ENCODE results near the gene CLRN3.

Gene CLRN3

DNA sequence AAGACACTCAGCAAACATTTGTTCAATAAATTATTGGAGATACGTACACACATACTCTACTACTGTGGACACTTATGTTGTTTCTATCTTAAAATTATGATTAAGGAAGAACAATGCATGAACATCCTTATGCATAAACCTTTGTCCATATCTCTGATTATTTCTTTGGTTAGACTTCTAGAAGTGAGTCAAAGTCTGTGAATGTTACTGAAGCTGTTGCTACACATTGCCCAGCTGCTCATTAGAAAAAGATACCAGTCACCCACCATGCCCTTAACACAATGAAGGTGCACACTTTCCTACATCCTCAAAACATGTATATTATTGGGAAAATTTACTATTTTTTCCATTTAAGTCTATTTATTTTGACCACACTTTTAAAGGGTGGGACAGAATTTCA, 1.4 kb upstream of the CLRN3 start:
- DNase-seq: no peak

- no peak for DNase-seq
Measured at GRCh38 chr10:127890832-127891334, 1.9 kb downstream of the CLRN3 start.

DNA sequence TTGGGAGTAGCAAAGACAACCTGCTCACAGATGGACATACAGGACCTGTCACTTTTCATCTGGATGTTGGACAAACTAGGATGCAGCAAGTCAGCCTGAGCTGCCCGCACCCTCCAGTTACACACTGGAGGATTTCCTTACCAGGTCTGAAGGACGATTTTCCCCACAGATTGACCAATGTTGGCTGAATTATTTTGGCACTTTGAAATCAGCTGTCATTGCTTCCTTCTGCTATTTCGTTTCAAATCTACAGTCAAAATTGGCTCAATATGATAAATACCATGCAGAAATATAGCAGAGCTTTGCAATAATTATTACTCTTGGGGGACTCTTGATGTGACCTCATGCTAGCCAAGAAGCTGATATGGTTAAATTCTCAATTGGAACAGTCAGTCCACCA, 2.5 kb downstream of the CLRN3 start:
- DNase-seq: no peak

GRCh38 chr10:127889605-127890195, 3.0 kb downstream of the CLRN3 start:
- DNase-seq: no peak

DNA sequence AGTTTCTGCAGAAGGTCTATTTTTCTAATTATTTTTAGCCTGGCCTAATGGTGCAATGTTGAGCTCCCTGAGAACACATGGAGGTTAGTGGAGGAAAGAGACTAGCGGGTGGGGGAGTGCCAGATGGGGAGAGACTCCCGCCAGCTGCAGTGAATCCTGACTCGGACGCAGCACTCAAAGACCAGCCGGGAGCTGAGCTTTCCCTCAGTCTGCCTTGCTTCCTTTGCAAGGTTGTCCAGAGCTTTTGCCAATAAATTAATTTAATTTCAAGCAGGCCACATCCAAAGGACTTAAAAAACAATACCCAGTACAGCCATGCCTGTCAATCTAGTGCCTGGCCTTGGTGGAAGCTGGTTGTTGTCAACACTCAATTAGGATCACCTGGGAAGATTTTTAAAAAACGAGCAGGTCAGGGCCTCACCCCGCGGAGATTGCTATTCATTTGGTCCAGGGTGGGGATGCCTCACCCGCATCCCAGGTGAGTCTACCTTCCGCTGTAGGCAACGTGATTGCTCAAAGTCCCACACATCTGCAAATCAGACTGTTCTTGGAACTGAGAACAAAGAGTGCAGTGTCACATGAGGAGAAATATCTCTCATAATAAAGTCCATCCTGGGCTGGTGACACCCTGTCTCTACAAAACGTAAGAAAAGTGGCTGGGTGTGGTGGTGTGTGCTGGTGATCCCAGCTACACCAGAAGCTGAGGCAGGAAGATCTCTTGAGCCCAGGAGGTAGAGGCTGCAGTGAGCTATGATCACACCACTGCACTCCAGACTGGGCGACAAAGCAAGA, 4.0 kb downstream of the CLRN3 start:
- no peak for DNase-seq

DNA sequence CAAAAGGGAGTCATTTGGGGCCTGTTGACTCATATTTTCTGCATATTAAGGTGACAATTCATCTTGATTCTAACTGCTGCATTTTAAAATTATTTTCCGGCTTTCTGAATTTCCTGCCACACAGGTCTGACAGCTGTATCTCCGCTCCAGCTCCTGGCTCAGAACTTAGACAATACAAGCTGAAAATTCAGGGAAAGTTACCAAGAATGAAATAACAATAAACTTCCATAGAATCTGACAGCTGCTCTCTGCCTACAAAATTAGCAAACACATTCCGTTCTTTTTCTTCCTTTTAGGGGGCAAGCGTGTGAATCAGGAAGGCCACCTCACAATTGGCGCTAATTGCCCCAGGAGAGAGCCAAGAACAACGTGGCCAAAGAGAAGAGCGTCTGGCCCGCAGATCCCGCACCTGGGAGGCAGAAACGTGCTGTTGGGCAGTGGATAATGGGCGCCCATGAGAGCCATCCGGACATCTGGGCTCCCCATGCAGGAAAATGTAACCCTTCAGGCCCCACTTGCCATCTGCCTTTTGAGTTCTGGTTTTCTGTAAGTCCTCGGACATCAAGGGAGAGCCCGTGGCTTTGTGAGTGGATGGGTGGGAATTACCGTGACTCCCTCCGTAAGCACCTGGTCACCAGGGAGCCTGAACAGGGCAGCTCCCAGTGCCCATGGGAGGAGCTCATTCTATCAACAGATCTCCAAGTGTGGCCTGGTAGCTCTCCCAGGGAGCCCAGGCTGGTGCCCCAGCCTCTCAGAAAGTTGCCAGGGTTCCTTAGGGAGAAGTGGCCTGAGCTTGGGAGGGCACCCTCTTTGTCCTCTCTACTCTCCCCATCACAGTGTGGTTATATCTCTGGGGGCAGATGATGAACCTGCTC, 5.0 kb downstream of the CLRN3 start:
- DNase-seq: no peak

DNA sequence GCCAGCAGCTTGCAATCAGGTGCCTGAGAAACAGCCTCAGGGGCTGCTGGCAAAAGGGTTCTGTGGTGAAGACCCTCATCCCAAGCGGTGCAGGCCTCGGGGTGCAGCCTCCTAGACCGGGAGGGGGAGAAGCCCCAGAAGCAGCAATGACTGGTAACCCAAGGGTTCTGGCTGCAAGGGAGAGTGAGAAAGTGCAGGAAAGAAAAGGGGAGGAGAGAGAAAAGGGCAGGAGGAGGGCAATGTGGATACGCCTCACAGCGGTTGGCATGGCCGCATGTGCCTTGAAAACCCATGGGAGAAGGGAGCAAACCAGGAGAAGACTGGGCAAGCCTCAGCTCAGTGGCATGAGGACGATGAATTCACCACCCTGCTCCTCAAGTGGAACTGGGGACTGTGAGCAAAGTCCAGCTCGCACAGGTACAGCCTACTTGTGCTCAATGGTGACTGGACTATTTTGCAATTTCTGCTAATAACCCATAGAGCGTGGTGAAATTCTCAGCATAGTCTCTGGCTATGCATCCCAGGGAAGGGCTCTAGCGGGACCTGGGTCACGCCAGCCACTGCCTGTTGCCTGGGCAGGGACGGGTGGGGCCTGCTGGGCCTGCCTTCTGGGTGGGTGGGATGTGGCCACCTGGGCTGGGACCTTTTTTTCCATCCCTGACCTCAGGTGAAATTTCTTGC, 6.2 kb downstream of the CLRN3 start:
- DNase-seq: no peak

- DNase-seq: no peak
Measured at GRCh38 chr10:127884501-127884900, 8.2 kb downstream of the CLRN3 start.

DNA sequence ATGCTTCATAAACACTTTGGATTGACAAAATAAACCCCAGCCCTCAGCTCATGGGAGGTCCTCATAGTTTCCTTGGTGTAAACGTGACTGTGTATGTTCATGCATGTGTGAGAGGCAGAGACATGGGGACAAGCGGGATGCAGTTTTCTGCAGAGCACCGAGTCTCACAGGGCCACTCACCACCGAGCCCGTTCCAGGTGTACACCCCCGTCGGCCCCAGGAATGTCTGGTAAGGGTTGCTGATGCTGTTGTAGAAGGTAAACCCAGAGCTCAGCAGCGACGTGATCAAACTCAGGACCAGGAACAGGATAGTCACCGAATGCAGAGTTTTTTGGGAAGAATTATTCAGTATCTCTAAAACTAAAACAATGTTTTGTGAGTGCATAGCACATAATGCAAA, 9.2 kb downstream of the CLRN3 start:
- no peak for DNase-seq

- DNase-seq: no peak
Measured at GRCh38 chr10:127882801-127883459, 9.8 kb downstream of the CLRN3 start.

- no peak for DNase-seq
Measured at GRCh38 chr10:127882391-127882790, 10.3 kb downstream of the CLRN3 start.

GRCh38 chr10:127881262-127881661, 11.5 kb downstream of the CLRN3 start:
- DNase-seq: no peak

GRCh38 chr10:127880557-127880956, 12.2 kb downstream of the CLRN3 start:
- DNase-seq: no peak

DNA sequence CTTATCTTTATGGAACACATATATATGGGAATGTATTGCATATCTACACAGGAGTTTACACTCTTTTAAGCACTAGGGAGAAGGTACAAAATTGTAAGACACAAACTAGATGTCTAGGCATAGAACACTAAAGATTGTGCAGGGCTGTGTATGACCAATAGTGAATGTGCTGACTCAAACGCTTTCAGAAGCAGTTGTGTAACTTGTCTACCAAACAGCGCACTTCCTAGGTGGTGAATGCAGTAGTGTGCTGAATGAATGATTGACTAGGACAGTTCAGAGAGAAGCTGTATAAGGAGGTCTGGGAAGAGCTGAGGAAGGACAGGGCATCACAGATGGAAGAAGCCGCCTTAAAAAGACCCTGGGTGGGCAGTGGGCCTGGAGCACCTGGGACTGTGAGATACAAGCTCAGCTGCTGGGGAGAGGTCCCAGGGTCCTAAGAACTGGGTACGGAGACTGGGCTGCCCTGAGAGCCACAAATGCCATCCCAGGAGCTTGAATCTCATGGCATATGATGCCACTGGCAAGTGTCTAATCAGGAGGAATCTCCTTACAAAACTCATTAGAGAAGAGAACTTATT, 14.2 kb downstream of the CLRN3 start:
- no peak for DNase-seq

DNA sequence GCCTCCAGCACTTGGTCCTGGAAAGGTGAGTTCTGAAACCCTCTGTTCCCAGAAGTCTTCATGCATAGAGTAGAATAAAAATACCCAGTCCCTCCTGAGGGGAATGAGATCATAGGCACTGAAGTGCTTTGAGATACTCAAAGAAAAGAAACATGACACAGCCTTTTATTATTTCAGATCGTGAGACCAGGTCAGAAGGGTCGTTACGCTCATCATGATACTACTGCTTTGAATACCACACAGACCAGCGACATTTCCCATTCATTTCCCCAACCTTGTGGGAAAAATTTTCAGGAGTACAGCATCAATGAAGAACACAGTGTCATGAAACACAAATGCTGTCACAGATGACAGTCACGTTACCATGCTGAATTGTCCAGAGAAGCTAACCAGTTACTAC, 15.0 kb downstream of the CLRN3 start:
- no peak for DNase-seq

- no peak for DNase-seq
Measured at GRCh38 chr10:127877116-127877515, 15.6 kb downstream of the CLRN3 start.

- DNase-seq: no peak
Measured at GRCh38 chr10:127875916-127876315, 16.8 kb downstream of the CLRN3 start.

- DNase-seq: no peak
Measured at GRCh38 chr10:127875449-127875765, 17.3 kb downstream of the CLRN3 start.

GRCh38 chr10:127874671-127875448, 17.9 kb downstream of the CLRN3 start:
- no peak for DNase-seq

GRCh38 chr10:127873901-127874470, 18.8 kb downstream of the CLRN3 start:
- DNase-seq: no peak
